GM12872 (cell line): Measurements from ENCODE around the gene TMEM259.
A peak's percentile ranks its signal among the peaks of the same experiment; 100 is the strongest.

Source experiments
- CTCF ChIP-seq: IDR thresholded peaks from 3 replicates; pipeline ENCODE4 v1.5.1; 2011; ENCODE audit warnings: low read depth, mild to moderate bottlenecking, low read length, moderate library complexity; ENCODE audit not compliant: insufficient read depth

TMEM259 gene

GRCh38 chr19:1061987-1062386, 41.1 kb upstream of the TMEM259 start:
- TF ChIP-seq CTCF, result no peak

GRCh38 chr19:1060689-1061088, 39.8 kb upstream of the TMEM259 start:
- TF ChIP-seq CTCF, result no peak

GRCh38 chr19:1058112-1058511, 37.2 kb upstream of the TMEM259 start:
- TF ChIP-seq CTCF, result no peak

- TF ChIP-seq CTCF, result peak; percentile 70
These were observed 36.4 kb upstream of the TMEM259 start for GRCh38 chr19:1057176-1057855.

- TF ChIP-seq CTCF, result no peak
These were observed 35.1 kb upstream of the TMEM259 start for GRCh38 chr19:1055886-1056620.

GRCh38 chr19:1055028-1055425, 34.1 kb upstream of the TMEM259 start:
- no peak for TF ChIP-seq CTCF

- no peak for TF ChIP-seq CTCF
These were observed 33.4 kb upstream of the TMEM259 start for GRCh38 chr19:1054102-1055027.
